ENCODE measurements around the gene ANKDD1A. TPM values are rescaled to one million over a fixed set of nuclear protein-coding genes. Genes with fewer than 3 reads are reported as not detected.

The ANKDD1A gene
- total RNA-seq (2022; extraction: Qiagen RNA extraction; ENCODE audit: low read depth), result 1.5 to 1.9 TPM (median 1.8 TPM) in 5 replicates

DNA sequence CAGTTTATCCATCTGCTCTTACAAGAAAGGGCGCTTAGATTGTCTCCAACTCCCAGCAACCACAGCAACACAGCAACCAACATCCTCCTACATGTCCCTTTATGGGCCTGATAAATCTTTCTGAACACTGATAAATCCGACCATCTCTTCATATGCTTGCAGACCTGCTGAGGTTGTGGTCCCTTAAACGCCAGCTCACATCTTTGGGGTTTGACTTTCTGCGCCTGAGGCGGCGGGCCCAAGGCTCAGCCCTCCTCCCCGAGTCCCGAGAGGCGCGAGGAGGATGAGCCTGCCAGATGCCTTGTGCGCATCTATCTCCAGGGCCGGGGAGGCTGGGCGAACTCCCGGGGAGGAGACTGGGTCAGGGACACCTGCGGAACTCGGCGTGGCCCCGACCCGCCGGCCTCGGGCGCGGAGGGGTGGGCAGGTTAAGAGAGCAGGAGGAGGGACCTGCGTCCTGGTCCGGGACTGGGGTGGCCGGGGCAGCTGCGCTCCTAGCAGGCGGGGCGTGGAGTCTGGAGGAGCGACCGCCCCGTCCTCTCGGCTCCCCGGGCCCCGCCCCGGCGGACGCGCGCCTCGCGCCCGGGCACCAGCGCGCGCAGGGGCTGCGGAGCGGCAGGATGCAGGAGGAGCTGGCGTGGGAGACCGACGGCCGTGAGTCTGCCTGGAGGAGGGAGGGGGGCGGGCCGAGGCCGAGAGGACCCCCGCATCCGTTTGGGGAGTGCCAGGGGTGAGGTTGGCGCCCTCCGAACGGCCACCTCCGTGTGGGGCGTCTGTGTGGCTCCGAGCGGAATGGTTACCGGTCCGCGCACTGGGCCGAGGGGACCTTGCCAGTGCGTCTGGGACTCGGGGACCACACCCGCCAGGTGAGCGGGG lies at the start of gene ANKDD1A:
TSS of gene ANKDD1A (plus strand) at position 592 of the 876 bp plus-strand sequence. CDS start at position 621, 29 bp downstream.

DNA sequence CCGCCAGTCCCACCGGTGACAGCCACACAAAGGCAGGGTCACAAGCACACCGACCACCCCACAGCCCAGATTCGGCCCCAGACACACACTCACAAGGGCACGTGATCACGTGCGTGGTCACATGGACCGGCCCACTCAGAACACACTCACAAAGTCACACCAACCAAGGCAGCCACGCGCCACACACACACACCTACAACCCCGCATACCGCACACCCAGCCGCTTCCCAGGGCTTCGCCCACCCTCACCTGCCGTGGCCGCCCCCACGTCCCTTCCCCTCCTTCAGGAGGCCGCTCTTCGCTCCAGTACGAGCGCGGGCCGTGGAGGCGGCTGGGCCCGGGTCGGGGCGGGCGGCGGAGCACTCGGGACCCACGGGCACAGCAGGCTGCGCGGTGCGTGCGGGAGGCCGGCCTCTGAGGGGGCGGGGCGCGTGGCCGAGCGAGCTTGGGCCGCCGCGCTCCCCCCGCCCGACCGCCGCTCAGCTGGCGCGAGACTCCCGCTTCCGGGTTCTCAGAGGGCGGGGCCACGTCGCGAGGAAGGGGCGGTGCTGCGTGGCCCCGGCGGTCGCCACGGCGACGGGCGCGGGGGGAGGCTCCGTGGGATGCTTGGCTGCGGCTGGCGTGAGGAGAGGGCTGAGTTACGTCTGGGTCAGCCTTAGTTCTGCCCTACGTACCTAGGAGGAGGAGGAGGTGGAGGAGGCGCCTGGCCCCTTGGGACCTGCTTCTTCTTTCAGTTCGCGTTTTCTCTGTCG lies 77.9 kb downstream of the ANKDD1A start, which contains the start of gene SPG21:
TSS of gene SPG21 (minus strand) at position 499 of the 752 bp plus-strand sequence. CDS start 6,345 bp downstream, outside the sequence.

Other genes with a start within 250 kb of the ANKDD1A start
- 7.1 to 9.5 TPM (median 8.9 TPM) in 5 replicates for gene RBPMS2, start 136.3 kb upstream of the ANKDD1A start, total RNA-seq (2022; extraction: Qiagen RNA extraction; ENCODE audit: low read depth)
- gene PIF1, start 86.3 kb upstream of the ANKDD1A start, total RNA-seq (2022; extraction: Qiagen RNA extraction; ENCODE audit: low read depth), result 16.2 to 23.1 TPM (median 20.2 TPM) in 5 replicates
- gene PLEKHO2, start 70.0 kb upstream of the ANKDD1A start, total RNA-seq (2022; extraction: Qiagen RNA extraction; ENCODE audit: low read depth), result 6.1 to 7.3 TPM (median 6.6 TPM) in 5 replicates
- gene SPG21, start 78.0 kb downstream of the ANKDD1A start, total RNA-seq (2022; extraction: Qiagen RNA extraction; ENCODE audit: low read depth), result 110 to 132 TPM (median 123 TPM) in 5 replicates
- 23.6 to 29.5 TPM (median 27.4 TPM) in 5 replicates for gene MTFMT, start 117.7 kb downstream of the ANKDD1A start, total RNA-seq (2022; extraction: Qiagen RNA extraction; ENCODE audit: low read depth)
- gene SLC51B, start 133.5 kb downstream of the ANKDD1A start, total RNA-seq (2022; extraction: Qiagen RNA extraction; ENCODE audit: low read depth), result 10.3 to 14.3 TPM (median 12.6 TPM) in 5 replicates
- 0.09 to 0.16 TPM (median 0.11 TPM) in 4 of 5 replicates, not detected in the other for gene RASL12, start 156.1 kb downstream of the ANKDD1A start, total RNA-seq (2022; extraction: Qiagen RNA extraction; ENCODE audit: low read depth)
- gene KBTBD13, start 164.8 kb downstream of the ANKDD1A start, total RNA-seq (2022; extraction: Qiagen RNA extraction; ENCODE audit: low read depth), result not detected in 5 replicates
- gene UBAP1L, start 203.3 kb downstream of the ANKDD1A start, total RNA-seq (2022; extraction: Qiagen RNA extraction; ENCODE audit: low read depth), result 0.59 to 1.3 TPM (median 0.87 TPM) in 5 replicates
- gene PDCD7, start 221.9 kb downstream of the ANKDD1A start, total RNA-seq (2022; extraction: Qiagen RNA extraction; ENCODE audit: low read depth), result 25.7 to 29.9 TPM (median 26.4 TPM) in 5 replicates